Type B pancreatic cell (in vitro differentiated cells): ENCODE results near the gene DYNLT4. TPM values are rescaled to one million over a fixed set of nuclear protein-coding genes. Genes with fewer than 3 reads are reported as not detected.

ENCODE experiments used
- DNase-seq: peaks from one replicate; pipeline ENCODE4 v3.0.0; 2021; ENCODE audit warnings: mixed read lengths; ENCODE audit not compliant: unreplicated experiment; ENCODE audit errors: extremely low spot score
- H3K27ac Mint-ChIP-seq: 2 replicates; pipeline ENCODE4 v1.8.0; 2021; ENCODE audit warnings: mild to moderate bottlenecking, mixed read lengths
- H3K27me3 Mint-ChIP-seq: 2 replicates; pipeline ENCODE4 v1.8.0; 2021; ENCODE audit warnings: mixed read lengths
- H3K36me3 Mint-ChIP-seq: 2 replicates; pipeline ENCODE4 v1.8.0; 2021; ENCODE audit warnings: mixed read lengths
- H3K4me1 Mint-ChIP-seq: one replicate; pipeline ENCODE4 v1.8.0; 2021; ENCODE audit warnings: mixed read lengths; ENCODE audit not compliant: unreplicated experiment
- H3K4me3 Mint-ChIP-seq: 2 replicates; pipeline ENCODE4 v1.8.0; 2021; ENCODE audit warnings: mild to moderate bottlenecking, mixed read lengths
- H3K9me3 Mint-ChIP-seq: 2 replicates; pipeline ENCODE4 v1.8.0; 2021; ENCODE audit warnings: mixed read lengths
- CTCF ChIP-seq: fragments of 200-600 bp; sonication (generic); conservative IDR thresholded peaks from 2 replicates; pipeline ENCODE4 v1.5.0; 2021; ENCODE audit warnings: antibody characterized with exemption, mild to moderate bottlenecking
- long read RNA-seq: library from polyadenylated mRNA; unstranded; transcript quantifications from one replicate; pipeline ENCODE4 v2.0.0, GENCODE V29; 2020
- total RNA-seq: library from RNA; stranded (reverse); gene quantifications from 2 replicates; pipeline ENCODE4 v1.2.1, GENCODE V29; 2021; ENCODE audit warnings: low replicate concordance

The DYNLT4 gene, protein sequence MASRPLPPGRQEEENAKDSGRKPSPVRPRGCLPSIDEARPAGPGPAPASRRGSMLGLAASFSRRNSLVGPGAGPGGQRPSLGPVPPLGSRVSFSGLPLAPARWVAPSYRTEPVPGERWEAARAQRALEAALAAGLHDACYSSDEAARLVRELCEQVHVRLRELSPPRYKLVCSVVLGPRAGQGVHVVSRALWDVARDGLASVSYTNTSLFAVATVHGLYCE
- total RNA-seq = 1.1 TPM in 1 of 2 replicates, not detected in the other
- long read RNA-seq = 0 reads

GRCh38 chr1:44806704-44807363, at the start of gene DYNLT4:
TSS of gene DYNLT4 (minus strand) at chr1:44807351. CDS start at chr1:44806668, 683 bp downstream.
- H3K27ac Mint-ChIP-seq = peak within 1 kb of the TSS; percentile 100
- no peak for TF ChIP-seq CTCF
- H3K27me3 Mint-ChIP-seq = no peaks in the 10 kb centered on the region
- peaks cover 17% of the 10 kb centered on the region for H3K36me3 Mint-ChIP-seq
- H3K4me3 Mint-ChIP-seq = peak within 1 kb of the TSS; percentile 75
- H3K9me3 Mint-ChIP-seq = no peaks in the 10 kb centered on the region
- H3K4me1 Mint-ChIP-seq = peaks cover 40% of the 10 kb centered on the region
- DNase-seq = no peak

DNA sequence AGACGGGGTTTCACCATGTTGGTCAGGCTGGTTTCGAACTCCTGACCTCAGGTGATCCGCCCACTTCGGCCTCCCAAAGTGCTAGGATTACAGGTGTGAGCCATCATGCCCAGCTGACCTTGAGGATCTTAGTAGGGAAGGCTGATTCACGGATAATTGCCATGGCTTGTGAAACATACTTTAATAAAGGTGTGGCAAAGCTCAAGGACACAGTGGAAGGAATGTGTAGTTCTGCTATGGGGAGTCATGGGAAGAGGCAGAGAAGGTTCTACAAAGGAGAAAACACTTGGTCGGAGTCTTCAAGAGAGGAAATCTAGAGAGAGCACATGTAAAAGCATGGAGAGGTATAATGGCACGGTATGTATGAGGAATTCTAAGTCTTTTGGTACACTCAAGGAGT, 48.6 kb upstream of the DYNLT4 start:
- H3K27ac Mint-ChIP-seq = no peak overlapping the region
- no peak overlapping the region for H3K4me3 Mint-ChIP-seq
- DNase-seq = no peak
- no peaks in the 10 kb centered on the region for H3K27me3 Mint-ChIP-seq
- peaks cover 20% of the 10 kb centered on the region for H3K36me3 Mint-ChIP-seq
- no peaks in the 10 kb centered on the region for H3K9me3 Mint-ChIP-seq
- H3K4me1 Mint-ChIP-seq = no peaks in the 10 kb centered on the region
- no peak for TF ChIP-seq CTCF

- no peak for TF ChIP-seq CTCF
- H3K27ac Mint-ChIP-seq = no peak overlapping the region
- H3K4me1 Mint-ChIP-seq = peaks cover under 1% of the 10 kb centered on the region
- DNase-seq = no peak
- no peak overlapping the region for H3K4me3 Mint-ChIP-seq
- H3K27me3 Mint-ChIP-seq = no peaks in the 10 kb centered on the region
- peaks cover 19% of the 10 kb centered on the region for H3K36me3 Mint-ChIP-seq
- no peaks in the 10 kb centered on the region for H3K9me3 Mint-ChIP-seq
Measured at GRCh38 chr1:44854970-44855369, 47.8 kb upstream of the DYNLT4 start.

DNA sequence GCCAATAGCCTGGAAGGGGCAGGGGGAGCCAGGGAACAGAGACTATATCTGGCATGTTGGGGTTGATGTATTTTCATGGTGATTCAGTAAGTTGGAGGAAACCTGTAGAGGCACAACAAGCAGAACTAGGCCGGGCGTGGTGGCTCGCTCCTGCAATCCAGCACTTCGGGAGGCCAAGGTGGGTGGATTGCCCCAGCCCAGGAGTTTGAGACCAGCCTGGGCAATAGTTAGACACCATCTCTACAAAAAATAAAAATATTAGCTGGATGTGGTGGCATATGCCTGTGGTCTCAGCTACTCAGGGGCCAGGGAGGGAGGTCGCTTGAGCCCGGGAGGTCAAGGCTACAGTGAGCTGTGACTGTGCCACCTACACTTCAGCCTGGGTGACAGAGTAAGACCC, 46.0 kb upstream of the DYNLT4 start:
- no peak overlapping the region for H3K27ac Mint-ChIP-seq
- no peak overlapping the region for H3K4me3 Mint-ChIP-seq
- peaks cover 28% of the 10 kb centered on the region for H3K36me3 Mint-ChIP-seq
- no peaks in the 10 kb centered on the region for H3K9me3 Mint-ChIP-seq
- peaks cover 10% of the 10 kb centered on the region for H3K4me1 Mint-ChIP-seq
- DNase-seq = no peak
- TF ChIP-seq CTCF = no peak
- no peaks in the 10 kb centered on the region for H3K27me3 Mint-ChIP-seq

DNA sequence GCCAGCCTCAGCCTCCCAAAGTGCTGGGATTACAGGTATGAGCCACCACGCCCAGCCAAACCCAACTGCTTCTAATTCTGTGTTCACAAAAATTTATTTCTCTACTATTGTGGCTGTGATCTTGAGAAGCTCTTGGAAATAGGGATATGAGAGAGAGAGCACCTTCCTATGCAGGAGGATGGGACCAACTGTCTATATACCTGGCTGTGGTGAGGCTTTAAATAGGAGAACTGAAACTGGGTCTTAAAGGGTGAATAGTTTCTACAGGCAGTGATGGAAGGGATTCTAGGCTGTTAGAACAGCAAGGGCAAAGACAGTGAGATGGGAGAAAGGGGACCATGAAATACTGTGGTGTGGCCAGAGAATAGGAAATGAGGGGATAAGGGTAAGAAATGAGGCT, 44.2 kb upstream of the DYNLT4 start:
- peaks cover 10% of the 10 kb centered on the region for H3K4me1 Mint-ChIP-seq
- H3K36me3 Mint-ChIP-seq = peaks cover 29% of the 10 kb centered on the region
- no peak overlapping the region for H3K27ac Mint-ChIP-seq
- H3K9me3 Mint-ChIP-seq = no peaks in the 10 kb centered on the region
- no peak for DNase-seq
- no peak for TF ChIP-seq CTCF
- no peak overlapping the region for H3K4me3 Mint-ChIP-seq
- H3K27me3 Mint-ChIP-seq = no peaks in the 10 kb centered on the region
